GM19372 (cell line): Measurements from ENCODE around the gene FALEC.
A peak's percentile ranks its signal among the peaks of the same experiment; 100 is the strongest.
"Not testable (repeated sequence)": the region's sequence is repeated elsewhere in the genome, so short reads cannot be mapped to it uniquely, and the experiment has no call there.

ENCODE experiments used
- ATAC-seq: cut with Tn5 transposase; IDR thresholded peaks from one replicate; pipeline ENCODE4 v1.9.1; 2021; ENCODE audit warnings: mild to moderate bottlenecking, low read depth, moderate library complexity; ENCODE audit not compliant: unreplicated experiment

The FALEC gene

DNA sequence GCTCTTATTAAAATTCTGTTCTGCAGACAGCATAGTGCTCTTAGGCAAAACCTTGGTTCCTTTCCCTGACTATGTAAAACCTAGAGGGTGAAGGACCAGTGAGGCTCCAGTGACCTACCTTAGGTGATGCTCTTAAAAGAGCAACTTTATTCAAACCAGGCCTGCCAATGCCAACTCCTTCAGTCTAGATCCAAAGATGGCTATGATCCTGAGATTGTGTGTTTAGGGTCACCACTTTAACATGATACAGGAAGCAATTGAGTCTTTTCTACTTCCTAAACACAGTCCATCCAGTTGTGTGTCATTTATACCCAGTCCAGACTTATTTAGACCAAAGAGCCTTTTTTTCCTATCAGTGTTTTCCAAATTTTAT is 53.0 kb downstream of the FALEC start:
- no peak for ATAC-seq

DNA sequence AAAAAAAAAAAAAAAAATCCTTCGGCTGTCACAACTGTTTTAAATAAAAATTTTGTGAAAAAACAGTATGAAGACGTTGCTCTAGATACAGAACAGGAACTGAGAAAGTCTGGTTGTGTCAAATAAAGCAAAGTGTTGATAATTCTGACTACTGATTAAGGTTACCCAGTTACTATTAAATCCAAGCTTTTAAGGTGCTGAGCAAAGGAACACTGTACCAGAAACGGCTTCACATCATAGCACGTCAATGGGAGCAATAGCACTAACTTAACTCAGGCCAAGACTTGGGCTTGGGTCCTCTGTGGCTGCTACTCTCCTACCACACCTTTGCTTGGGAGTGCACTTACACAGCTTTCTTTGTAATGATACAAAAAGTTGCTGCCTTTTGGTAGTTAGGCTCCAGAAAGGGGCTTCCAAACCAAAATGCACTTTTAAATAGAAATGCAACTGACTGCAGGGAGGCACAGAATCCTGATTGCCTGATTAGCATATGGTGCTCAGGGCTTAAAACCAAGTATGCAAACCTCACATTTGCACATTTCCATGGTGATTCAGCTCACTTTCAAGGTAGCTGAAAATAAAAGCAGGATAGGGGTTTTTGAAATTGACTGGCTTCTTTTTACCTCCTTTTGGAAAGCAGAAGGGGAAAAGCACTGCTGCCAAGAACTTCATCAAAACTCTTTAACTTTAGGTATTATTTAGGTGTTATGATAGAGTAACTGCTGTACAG is 57.5 kb downstream of the FALEC start:
- no peak for ATAC-seq

DNA sequence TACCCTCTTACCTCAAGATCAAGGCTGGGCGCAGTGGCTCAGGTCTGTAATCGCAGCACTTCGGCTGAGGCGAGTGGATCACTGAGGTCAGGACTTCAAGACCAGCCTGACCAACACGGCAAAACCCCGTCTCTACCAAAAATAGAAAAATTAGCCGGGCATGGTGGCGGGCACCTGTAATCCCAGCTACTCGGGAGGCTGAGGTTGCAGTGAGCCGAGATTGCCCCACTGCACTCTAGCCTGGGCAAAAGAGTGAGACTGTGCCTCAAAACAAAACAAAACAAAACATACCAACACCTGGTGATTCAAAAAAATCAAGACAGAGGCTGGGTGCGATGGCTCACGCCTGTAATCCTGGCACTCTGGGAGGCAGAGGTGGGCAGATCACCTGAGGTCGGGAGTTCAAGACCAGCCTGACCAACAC is 58.1 kb downstream of the FALEC start:
- not testable (repeated sequence) for ATAC-seq

- no peak for ATAC-seq
Measured at GRCh38 chr1:150574260-150575071, 58.9 kb downstream of the FALEC start.

DNA sequence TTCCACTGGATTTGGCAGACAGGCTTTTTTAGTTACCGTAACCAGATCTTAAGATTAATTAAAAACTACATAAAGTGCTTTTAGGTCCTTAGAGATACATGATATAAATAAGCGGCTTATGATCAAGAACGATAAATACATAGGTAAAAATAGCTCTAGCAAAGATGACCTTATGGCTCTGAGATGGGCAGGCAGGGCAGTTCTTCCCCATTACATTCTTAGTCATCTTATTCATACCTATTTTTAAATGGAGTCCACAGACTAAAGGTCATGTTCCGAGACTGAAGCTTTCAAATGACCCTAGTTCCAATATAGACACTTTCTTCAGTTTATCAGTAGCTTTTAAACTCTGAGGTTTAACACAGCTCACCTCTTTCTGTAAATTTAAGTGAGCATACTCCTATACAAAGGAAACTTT is 59.5 kb downstream of the FALEC start:
- no peak for ATAC-seq

DNA sequence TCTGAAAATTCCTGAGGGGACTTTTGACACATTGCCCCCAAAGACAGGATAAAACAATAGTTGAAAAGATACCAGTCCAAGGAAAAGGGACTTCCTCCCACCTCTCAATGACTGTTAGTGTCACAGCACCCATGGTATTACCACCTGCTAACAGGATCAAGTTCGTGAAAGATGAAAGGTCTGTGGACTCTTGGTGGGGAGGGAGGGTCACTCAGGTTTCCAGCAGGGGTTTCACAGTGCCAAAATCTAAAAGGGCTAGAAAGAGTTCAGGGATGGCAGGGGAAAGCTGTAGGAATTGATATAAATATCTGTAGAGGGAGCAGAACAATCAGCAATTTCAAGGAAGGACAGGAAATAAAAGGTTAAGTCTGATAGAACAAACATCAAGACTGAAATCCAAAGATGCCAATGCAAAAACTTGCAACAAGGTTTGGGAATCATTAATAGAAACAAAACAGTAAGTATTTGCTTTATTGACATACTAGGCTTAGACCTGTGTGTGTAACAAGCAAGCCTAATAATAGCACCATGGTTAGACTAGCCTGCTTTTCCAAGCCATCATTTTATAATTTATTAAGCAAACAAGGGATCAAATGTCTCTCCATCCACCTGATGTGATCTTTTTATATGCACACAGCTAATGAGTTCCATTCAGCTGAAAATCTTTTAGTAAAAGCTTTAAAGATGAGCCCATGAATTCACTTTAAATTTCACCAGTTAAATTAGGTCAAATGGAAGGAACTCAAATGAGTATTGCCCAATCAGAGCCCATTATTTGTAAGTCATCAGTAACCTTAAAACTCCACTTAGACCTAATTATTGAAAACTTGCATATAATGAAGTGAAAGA is 60.2 kb downstream of the FALEC start:
- no peak for ATAC-seq

DNA sequence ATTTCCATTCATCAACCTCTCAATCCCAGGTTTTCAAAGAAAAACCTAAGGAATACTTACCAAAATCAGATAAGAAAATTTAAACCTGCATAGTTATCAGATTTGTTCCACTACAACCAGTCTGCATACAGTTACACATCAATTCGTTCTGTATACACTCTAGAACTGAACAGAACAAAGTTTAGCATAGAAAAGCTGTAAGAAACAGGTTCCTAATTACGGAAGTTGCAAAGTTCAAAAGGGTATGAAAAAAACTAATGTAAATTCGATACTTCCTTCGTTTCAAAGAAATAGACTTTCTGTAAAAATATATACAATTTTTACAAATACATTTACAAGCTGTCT is 60.8 kb downstream of the FALEC start:
- ATAC-seq = no peak

GRCh38 chr1:150576794-150577556 is 61.4 kb downstream of the FALEC start:
- ATAC-seq = no peak

GRCh38 chr1:150577557-150578271 is 62.2 kb downstream of the FALEC start:
- no peak for ATAC-seq

GRCh38 chr1:150578272-150579109 is 62.9 kb downstream of the FALEC start:
- no peak for ATAC-seq

GRCh38 chr1:150579110-150579944 is 63.8 kb downstream of the FALEC start, which contains the start of gene MCL1:
Gene MCL1 (minus strand): TSS chr1:150579610. CDS start chr1:150579530, 80 bp downstream.
- ATAC-seq = peak; percentile 83

DNA sequence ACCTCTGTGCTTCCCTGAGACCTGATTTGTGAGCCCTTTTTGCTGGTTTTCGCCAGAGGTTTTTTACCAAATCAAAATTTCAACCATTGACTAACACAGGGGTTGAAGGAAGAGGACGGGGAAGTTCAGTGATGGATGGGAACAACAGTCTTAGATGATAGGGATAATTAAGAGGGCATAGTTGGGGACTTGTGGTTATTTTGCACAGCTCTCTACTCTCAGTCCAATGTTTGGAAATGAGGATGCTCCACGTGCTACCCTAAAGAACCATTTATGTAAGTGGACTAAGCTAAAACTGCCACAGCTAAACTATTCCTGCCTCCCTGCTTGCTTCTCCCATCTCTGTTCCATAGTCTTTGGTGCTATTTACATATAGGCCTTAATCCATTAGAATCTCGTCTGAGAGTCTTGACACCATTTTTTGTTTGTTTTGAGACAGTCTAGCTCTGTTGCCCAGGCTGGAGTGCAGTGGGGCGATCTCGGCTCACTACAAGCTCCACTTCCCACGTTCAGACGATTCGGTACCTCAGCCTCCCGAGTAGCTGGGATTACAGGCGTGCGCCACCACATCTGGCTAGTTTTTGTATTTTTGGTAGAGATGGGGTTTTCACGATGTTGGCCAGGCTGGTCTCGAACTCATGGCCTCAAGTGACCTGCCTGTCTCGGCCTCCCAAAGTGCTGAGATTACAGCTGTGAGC is 64.5 kb downstream of the FALEC start:
- ATAC-seq = peak; percentile 1

DNA sequence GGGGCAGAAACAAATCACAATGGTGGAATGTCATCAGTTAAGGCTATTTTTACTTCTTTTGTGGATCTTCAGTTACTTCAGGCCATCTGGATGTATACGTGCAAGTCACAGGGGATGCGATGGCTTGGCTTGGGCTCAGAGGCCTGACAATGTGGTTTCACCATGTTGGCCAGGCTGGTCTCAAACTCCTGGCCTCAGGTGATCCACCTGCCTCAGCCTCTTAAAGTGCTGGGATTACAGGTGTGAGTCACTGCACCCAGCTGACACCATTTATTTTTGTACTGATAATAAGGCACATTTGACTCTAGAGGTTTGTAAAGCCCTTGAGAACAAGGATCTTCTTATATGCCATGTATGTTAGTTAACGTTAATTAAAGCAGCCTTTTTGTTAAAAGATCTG is 65.4 kb downstream of the FALEC start:
- not testable (repeated sequence) for ATAC-seq

GRCh38 chr1:150581437-150581836 is 65.9 kb downstream of the FALEC start:
- not testable (repeated sequence) for ATAC-seq

- not testable (repeated sequence) for ATAC-seq
Measured at GRCh38 chr1:150581962-150582361, 66.4 kb downstream of the FALEC start.

- no peak for ATAC-seq
Measured at GRCh38 chr1:150582371-150582770, 66.8 kb downstream of the FALEC start.
